BLaER1 treated with 17β-estradiol and CSF1 and Interleukin-3, amounts not matched to agents 10 nM and 100 nM (cell line): Measurements from ENCODE around the gene RRM2.
A peak's percentile ranks its signal among the peaks of the same experiment; 100 is the strongest.

ENCODE experiments used
- H3K27ac ChIP-seq, 11 experiments: shearing (Covaris generic); formaldehyde crosslinking; 2 replicates each; pipeline ENCODE4 v1.8.1; 2022
- H3K27me3 ChIP-seq, 11 experiments: shearing (Covaris generic); formaldehyde crosslinking; 2 replicates each; pipeline ENCODE4 v1.8.1; 2022
- H3K36me3 ChIP-seq, 11 experiments: shearing (Covaris generic); formaldehyde crosslinking; 2 replicates each; pipeline ENCODE4 v1.8.1; 2022
- H3K4me1 ChIP-seq, 10 experiments: shearing (Covaris generic); formaldehyde crosslinking; 2 replicates each; pipeline ENCODE4 v1.8.1; 2022
- H3K4me2 ChIP-seq, 11 experiments: shearing (Covaris generic); formaldehyde crosslinking; 2 replicates each; pipeline ENCODE4 v1.8.1; 2022
- H3K4me3 ChIP-seq, 10 experiments: shearing (Covaris generic); formaldehyde crosslinking; 2 replicates each; pipeline ENCODE4 v1.8.1; 2022
- H3K9ac ChIP-seq, 11 experiments: shearing (Covaris generic); formaldehyde crosslinking; 2 replicates each; pipeline ENCODE4 v1.8.1; 2022
- H3K9me3 ChIP-seq, 11 experiments: shearing (Covaris generic); formaldehyde crosslinking; replicated peaks in 1 of 11; 2 replicates each; pipeline ENCODE4 v1.8.1; 2022
- H4K20me1 ChIP-seq, 11 experiments: shearing (Covaris generic); formaldehyde crosslinking; 2 replicates each; pipeline ENCODE4 v1.8.1; 2022
- Cebpa-rat ChIP-seq, 11 experiments: shearing (Covaris generic); IDR thresholded peaks; 2 replicates each; pipeline ENCODE4 v1.8.1; 2022

Gene RRM2

GRCh38 chr2:10129490-10129889, 7.0 kb downstream of the RRM2 start:
- Histone ChIP-seq H4K20me1 (peaks cover 0 to 100% (median 88%) of the 10 kb centered on the region in 11 experiments; a peak in 16 of 22 replicates), H3K4me3 (no peak overlapping the region; a peak in 1 of 20 replicates)

GRCh38 chr2:10132043-10132575, 9.6 kb downstream of the RRM2 start:
- H3K36me3 ChIP-seq: peaks cover 0 to 100% (median 85%) of the 10 kb centered on the region in 11 experiments; a peak in 18 of 22 replicates
- peaks cover under 1 to 56% (median 32%) of the 10 kb centered on the region in 10 experiments for H3K4me1 ChIP-seq
- H3K9me3 ChIP-seq: no peaks in the 10 kb centered on the region
- TF ChIP-seq Cebpa-rat (IDR thresholded peaks at IDR 0.05): no peak
- H3K27me3 ChIP-seq: no peaks in the 10 kb centered on the region
- peaks cover 0 to 99% (median 78%) of the 10 kb centered on the region in 11 experiments; a peak in 16 of 22 replicates for H4K20me1 ChIP-seq
- H3K9ac ChIP-seq: no peak overlapping the region
- H3K4me3 ChIP-seq: no peak overlapping the region
- no peak overlapping the region for H3K27ac ChIP-seq
- H3K4me2 ChIP-seq: 0 out of 22 replicates have a peak overlapping the region, but pooled peaks of 1 of the 11 experiments have one; percentile 1

More at GRCh38 chr2:10129490-10129889, 7.0 kb downstream of the RRM2 start:
- H3K9ac ChIP-seq: peak overlapping the region in 2 of 11 experiments; percentile 11 to 56; a peak in 2 of 22 replicates
- H3K27me3 ChIP-seq: no peaks in the 10 kb centered on the region
- no peak for TF ChIP-seq Cebpa-rat (IDR thresholded peaks at IDR 0.05)
- no peak overlapping the region for H3K27ac ChIP-seq
- peaks cover 16 to 67% (median 50%) of the 10 kb centered on the region in 10 experiments for H3K4me1 ChIP-seq
- peak overlapping the region in 9 of 11 experiments; percentile 13 to 100 (median 85); a peak in 7 of 22 replicates for H3K4me2 ChIP-seq
- H3K9me3 ChIP-seq: no peaks in the 10 kb centered on the region
- H3K36me3 ChIP-seq: peaks cover 0 to 100% (median 98%) of the 10 kb centered on the region in 11 experiments; a peak in 18 of 22 replicates

GRCh38 chr2:10132596-10132995, 10.1 kb downstream of the RRM2 start:
- no peaks in the 10 kb centered on the region for H3K9me3 ChIP-seq
- H3K4me2 ChIP-seq: no peak overlapping the region
- peaks cover 0 to 99% (median 78%) of the 10 kb centered on the region in 11 experiments; a peak in 15 of 22 replicates for H4K20me1 ChIP-seq
- H3K4me1 ChIP-seq: peaks cover 6 to 56% (median 31%) of the 10 kb centered on the region in 10 experiments; a peak in 19 of 20 replicates
- peak overlapping the region in 1 of 11 experiments; percentile 20; a peak in 1 of 22 replicates for H3K27ac ChIP-seq
- H3K9ac ChIP-seq: no peak overlapping the region
- H3K36me3 ChIP-seq: peaks cover 0 to 100% (median 85%) of the 10 kb centered on the region in 11 experiments; a peak in 18 of 22 replicates
- H3K27me3 ChIP-seq: no peaks in the 10 kb centered on the region
- no peak for TF ChIP-seq Cebpa-rat (IDR thresholded peaks at IDR 0.05)
- H3K4me3 ChIP-seq: no peak overlapping the region

DNA sequence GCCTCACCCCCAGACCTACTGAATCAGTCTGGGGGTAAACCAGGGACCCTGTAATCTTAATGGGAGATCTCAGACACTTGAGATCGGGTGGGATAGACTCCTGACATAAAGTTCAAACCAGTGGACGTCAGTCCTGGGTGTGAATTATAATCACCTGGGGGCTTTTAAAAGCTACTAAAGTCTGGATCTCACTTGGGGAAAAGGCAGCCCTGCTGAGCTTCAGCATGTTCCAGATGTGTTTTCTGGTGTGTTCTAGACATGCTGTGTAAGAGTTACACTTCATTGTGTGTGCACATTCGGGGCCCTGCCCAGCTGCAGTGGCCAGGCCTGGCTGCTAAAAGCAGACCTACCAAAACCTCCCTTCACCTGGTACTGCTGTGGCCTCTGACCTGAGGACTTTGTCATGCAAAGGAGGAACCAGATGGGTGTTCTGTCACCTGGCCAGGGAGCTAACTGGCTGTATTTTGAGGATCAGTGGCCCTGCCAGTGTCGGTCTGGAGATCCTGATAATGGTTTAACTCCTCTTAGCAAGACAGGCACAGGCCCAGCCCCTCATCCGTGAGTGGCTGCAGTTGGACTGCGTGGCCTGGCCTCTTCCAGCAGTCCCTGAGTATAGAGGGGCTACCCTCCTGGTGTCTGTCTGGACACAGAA, 10.6 kb downstream of the RRM2 start:
- no peaks in the 10 kb centered on the region for H3K9me3 ChIP-seq
- H4K20me1 ChIP-seq: peaks cover 0 to 99% (median 75%) of the 10 kb centered on the region in 11 experiments; a peak in 15 of 22 replicates
- H3K36me3 ChIP-seq: peaks cover 0 to 96% (median 82%) of the 10 kb centered on the region in 11 experiments; a peak in 18 of 22 replicates
- H3K27ac ChIP-seq: peak overlapping the region in 1 of 11 experiments; percentile 20; a peak in 1 of 22 replicates
- TF ChIP-seq Cebpa-rat (IDR thresholded peaks at IDR 0.05): no peak
- peak overlapping the region in 1 of 11 experiments; percentile 14; a peak in 1 of 22 replicates for H3K9ac ChIP-seq
- H3K4me2 ChIP-seq: no peak overlapping the region
- peaks cover 7 to 54% (median 26%) of the 10 kb centered on the region in 10 experiments; a peak in 19 of 20 replicates for H3K4me1 ChIP-seq
- H3K4me3 ChIP-seq: no peak overlapping the region
- H3K27me3 ChIP-seq: no peaks in the 10 kb centered on the region

- Histone ChIP-seq H3K36me3 (peaks cover 0 to 76% (median 65%) of the 10 kb centered on the region in 11 experiments; a peak in 18 of 22 replicates), H3K9me3 (no peaks in the 10 kb centered on the region), H3K27me3 (no peaks in the 10 kb centered on the region), H3K4me2 (peak overlapping the region in 3 of 11 experiments; percentile 1 to 33 (median 12); a peak in 4 of 22 replicates), H3K4me1 (peaks cover 7 to 61% (median 25%) of the 10 kb centered on the region in 10 experiments; a peak in 19 of 20 replicates), H4K20me1 (peaks cover 0 to 98% (median 60%) of the 10 kb centered on the region in 11 experiments; a peak in 15 of 22 replicates), H3K4me3 (no peak overlapping the region), H3K9ac (no peak overlapping the region), H3K27ac (no peak overlapping the region)
- no peak for TF ChIP-seq Cebpa-rat (IDR thresholded peaks at IDR 0.05)
Observed at GRCh38 chr2:10135296-10136089, 13.0 kb downstream of the RRM2 start.

- peaks cover 0 to 99% (median 61%) of the 10 kb centered on the region in 11 experiments; a peak in 15 of 22 replicates for H4K20me1 ChIP-seq
- no peaks in the 10 kb centered on the region for H3K9me3 ChIP-seq
- H3K27ac ChIP-seq: no peak overlapping the region
- no peak overlapping the region for H3K9ac ChIP-seq
- no peak overlapping the region for H3K4me3 ChIP-seq
- no peaks in the 10 kb centered on the region for H3K27me3 ChIP-seq
- peaks cover 0 to 75% (median 57%) of the 10 kb centered on the region in 11 experiments; a peak in 18 of 22 replicates for H3K36me3 ChIP-seq
- peak overlapping the region in 3 of 11 experiments; percentile 1 to 33 (median 12); a peak in 4 of 22 replicates for H3K4me2 ChIP-seq
- no peak for TF ChIP-seq Cebpa-rat (IDR thresholded peaks at IDR 0.05)
- peaks cover 7 to 68% (median 34%) of the 10 kb centered on the region in 10 experiments; a peak in 19 of 20 replicates for H3K4me1 ChIP-seq
Observed at GRCh38 chr2:10136101-10136934, 13.8 kb downstream of the RRM2 start.

DNA sequence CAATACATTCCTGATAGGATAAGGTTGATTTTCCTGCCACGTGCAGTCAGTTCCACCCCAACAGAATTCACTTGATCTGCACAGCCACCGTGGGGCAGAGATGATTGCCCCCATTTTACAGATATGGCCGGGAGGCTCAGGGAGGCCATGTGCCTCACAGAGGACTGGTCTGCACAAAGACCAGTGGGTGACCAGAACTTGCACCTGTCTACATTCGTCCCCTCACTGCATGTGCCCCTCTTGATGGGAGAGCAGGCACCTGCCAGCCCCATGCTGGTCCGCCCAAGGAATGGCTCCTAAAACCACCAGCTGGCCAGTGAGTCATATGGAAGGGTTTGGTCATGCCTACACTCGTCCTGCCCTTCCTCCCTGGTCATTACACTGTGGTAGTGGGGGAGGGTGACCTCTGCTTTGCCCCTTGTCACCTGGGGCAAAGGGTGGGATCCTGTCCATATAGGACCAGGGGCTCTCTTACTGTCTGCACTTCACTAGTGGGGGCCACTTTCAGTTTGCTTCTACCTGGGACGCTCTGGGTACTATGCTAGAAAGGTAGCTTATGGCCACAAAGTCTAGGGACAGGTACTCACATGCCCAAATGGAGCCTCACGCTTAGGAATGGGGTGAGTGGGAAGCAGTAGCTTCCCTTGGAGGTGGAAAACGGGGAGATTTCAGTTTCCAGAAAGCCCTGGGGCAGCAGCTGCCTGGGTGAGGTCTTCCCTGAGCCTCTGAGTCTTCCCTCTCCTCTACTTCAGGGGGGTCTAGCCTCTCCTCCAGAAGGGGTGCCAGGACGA, 14.7 kb downstream of the RRM2 start:
- peaks cover 0 to 99% (median 61%) of the 10 kb centered on the region in 11 experiments; a peak in 15 of 22 replicates for H4K20me1 ChIP-seq
- H3K4me1 ChIP-seq: peaks cover 7 to 68% (median 43%) of the 10 kb centered on the region in 10 experiments; a peak in 19 of 20 replicates
- no peaks in the 10 kb centered on the region for H3K27me3 ChIP-seq
- H3K4me2 ChIP-seq: peak overlapping the region in 3 of 11 experiments; percentile 32 to 34 (median 33); a peak in 4 of 22 replicates
- no peak for TF ChIP-seq Cebpa-rat (IDR thresholded peaks at IDR 0.05)
- H3K36me3 ChIP-seq: peaks cover 0 to 75% (median 54%) of the 10 kb centered on the region in 11 experiments; a peak in 18 of 22 replicates
- no peaks in the 10 kb centered on the region for H3K9me3 ChIP-seq
- no peak overlapping the region for H3K4me3 ChIP-seq
- H3K27ac ChIP-seq: 0 out of 22 replicates have a peak overlapping the region, but pooled peaks of 1 of the 11 experiments have one; percentile 10
- no peak overlapping the region for H3K9ac ChIP-seq
